HG03064 (cell line): ENCODE measurements around the gene GNAS.

ENCODE experiments used
- ATAC-seq: cut with Tn5 transposase; IDR thresholded peaks from one replicate; pipeline ENCODE4 v1.9.1; 2021; ENCODE audit warnings: low read depth; ENCODE audit not compliant: unreplicated experiment

The GNAS gene

DNA sequence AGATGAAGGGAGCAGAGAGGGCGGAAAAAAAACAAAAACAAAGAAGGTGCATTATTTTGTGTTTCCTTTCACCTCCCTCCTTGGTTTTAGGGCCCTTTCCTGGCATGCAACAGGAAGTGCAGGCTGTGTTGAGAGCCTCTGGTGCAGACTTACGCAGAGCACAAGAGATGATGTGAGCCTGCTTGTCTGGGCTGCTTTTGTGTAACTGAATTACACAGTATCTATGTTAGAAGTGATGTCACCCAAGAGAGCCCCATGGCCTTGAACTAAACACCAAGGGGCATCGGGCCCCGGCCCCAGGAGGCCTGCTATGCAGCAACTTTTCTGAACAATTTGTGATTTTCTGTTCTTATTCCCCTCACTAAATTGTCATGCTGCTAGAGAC is 25.5 kb downstream of the GNAS start:
- no peak for ATAC-seq

- ATAC-seq, result no peak
Observed at GRCh38 chr20:58878399-58878798, 25.9 kb downstream of the GNAS start.

GRCh38 chr20:58880441-58880840 is 27.9 kb downstream of the GNAS start:
- ATAC-seq, result no peak

DNA sequence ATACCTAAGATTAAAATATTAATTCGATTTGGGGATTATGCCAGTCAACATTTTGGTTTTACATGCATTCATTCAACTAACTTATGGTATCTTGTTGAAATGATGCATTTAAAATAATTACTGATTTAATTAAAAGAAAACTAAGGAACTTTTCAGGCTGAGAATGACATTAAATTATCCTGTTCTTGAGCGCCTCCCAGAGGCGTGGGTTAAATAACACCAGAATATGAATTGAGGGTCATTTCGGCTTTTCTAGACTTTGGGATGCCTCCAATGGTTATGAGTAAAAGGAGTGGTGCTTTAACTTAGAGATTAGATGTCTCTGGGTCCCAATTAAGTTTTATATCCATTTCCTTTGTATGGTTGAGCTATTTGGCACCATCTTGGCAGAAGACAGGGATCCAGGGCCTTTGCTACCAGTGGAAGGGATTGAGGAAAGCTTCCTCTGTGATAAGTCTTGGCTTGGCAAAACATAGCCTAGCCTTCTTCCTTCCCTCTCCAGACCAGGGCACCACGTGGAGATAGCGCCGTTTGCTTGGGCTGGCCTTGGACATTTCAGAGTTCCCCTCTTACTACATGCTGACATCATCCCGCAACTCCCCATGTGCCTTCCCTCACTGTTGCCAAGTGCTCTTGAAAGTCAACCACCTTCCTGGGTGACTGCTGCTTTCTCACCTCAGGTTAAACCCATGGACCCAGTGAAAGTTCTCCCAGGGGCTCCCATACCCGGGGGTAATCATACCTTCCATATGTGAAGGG is 28.7 kb downstream of the GNAS start:
- no peak for ATAC-seq

DNA sequence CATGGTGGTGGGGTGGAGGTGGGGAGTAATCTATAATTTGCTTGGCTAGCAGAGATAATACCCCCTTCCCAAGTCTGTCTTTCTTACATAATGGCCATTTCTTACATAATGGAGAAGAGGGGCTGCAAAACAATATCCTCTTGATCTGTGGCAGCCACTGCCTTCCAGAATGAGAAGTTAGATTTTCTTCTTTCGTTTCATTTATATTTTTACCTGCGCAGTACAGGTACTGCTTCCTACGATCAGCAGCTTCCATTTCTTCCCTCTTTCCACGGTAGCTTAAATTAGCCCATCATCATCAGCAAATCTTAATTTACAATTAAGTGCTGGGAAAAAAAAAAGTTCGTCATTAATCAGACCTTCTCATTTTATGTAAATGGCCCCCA is 30.2 kb downstream of the GNAS start:
- no peak for ATAC-seq

- ATAC-seq, result no peak
Observed at GRCh38 chr20:58883241-58883691, 30.8 kb downstream of the GNAS start.

DNA sequence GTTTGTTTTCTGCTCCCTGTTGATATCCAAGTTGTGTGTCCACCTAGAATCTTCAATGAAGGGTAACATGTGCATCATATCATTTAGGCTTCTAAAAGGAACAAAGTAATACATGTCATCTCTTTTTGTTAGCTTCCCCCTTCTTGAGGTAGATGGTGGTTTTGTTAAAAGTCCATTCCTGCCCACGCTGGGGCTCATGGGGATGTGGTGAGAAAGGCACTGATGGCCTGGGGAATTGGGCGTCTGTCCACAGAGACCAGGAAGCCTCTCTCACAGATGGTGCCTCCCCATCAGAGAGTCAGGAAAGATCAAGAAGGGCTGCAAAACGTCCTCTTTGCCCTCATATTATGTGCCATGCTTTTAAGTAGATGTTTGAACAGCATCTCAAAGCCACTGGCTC is 32.5 kb downstream of the GNAS start:
- no peak for ATAC-seq

GRCh38 chr20:58886546-58886945 is 34.0 kb downstream of the GNAS start:
- no peak for ATAC-seq

GRCh38 chr20:58888103-58888502 is 35.6 kb downstream of the GNAS start:
- ATAC-seq, result no peak

DNA sequence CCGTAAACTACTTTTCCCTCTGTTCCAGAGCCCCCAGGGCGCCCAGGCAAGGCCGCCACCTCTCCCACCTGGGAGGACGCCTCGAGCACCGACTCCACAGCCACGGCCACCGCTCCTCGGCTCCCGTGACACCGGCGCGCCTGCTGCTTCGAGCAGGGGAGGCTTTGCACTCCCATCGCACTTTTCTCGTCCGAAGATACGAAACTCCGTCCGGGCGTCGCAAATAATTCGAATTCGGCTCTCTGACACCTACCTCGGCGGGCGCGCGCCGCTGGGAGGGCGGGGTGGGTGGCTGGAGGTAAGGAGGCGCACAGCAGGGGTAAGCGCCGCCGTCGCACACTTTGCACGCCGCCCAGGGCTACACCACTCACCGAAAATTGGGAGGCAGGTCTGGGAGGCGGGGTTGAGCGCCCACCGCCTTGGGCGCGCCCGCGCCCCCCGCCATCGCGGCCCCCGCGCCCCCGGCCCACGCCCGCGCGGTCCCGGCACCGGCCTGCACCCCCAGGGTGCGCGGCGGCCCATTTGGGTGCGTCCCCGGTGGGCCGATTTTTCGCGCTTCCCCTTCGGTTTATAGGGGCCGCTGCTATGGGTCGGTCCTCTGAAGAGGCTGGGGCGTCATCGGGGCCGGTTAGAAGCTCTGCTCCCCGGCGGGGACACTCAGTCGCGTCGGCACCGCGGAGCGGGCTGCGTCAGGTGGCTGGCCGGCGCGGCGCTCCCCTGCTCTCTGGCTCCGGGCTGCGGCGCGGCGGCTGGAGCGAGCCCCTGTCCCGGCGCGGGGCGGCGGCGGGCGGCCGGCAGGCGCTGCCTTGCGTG is 36.2 kb downstream of the GNAS start:
- peak; percentile 31 for ATAC-seq

- no peak for ATAC-seq
Observed at GRCh38 chr20:58889334-58889760, 36.8 kb downstream of the GNAS start.

GRCh38 chr20:58889798-58890517 is 37.4 kb downstream of the GNAS start:
- no peak for ATAC-seq

DNA sequence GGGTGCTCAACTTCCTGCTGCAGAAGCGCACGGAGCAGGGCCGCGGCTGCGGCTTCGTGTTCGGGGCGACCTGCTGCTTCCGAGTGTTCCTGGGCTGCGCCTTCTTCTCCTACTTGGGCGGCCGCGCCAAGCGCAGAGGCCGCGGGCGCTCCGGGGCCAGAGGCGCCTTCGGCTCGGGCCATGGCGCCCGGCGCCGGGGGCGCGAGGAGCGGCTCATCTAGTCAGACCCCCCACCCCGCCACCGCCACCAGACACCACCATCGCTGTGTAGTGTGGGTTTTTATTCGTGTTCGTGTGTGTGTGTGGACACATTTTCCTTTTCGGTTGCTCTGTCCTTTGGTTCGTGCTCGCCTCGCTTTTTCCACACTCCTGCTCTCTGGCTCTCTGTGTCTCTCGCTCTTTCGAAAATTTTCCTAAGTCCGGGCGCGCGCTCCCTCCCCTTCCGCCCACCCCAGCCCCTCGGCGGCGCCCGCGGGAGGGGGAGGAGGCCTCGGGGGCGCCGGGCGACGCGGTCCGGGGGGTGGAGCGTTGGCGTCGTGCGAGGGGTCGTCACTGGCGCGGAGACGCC is 38.1 kb downstream of the GNAS start:
- no peak for ATAC-seq

GRCh38 chr20:58891086-58891717 is 38.7 kb downstream of the GNAS start:
- ATAC-seq, result no peak

GRCh38 chr20:58891718-58892140 is 39.2 kb downstream of the GNAS start:
- ATAC-seq, result no peak

GRCh38 chr20:58892141-58892931 is 39.8 kb downstream of the GNAS start:
- ATAC-seq, result no peak

DNA sequence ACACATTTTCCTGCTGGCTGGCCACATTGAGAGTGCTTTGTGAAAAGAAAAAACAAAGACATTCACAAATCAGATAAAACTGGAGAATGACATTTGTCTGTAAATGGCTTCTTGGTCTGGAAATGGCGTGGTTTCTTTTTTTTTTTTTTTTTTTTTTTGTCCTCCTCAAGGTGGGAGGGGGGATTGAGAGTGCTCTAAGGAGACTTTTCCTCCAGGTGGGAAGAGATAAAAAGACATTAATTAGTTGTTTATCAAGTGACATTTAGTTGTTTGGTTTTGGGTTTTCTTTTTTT is 40.4 kb downstream of the GNAS start:
- ATAC-seq, result no peak

GRCh38 chr20:58893355-58894120 is 41.0 kb downstream of the GNAS start:
- no peak for ATAC-seq
